ENCODE data around the gene ARHGAP26.

GRCh38 chr5:143215690-143216089 is 445.5 kb downstream of the ARHGAP26 start:
- TF ChIP-seq EZH2 (IDR thresholded peaks at IDR 0.05; ENCODE audit: borderline replicate concordance, low read length) (no peak), CTCF (IDR thresholded peaks at IDR 0.05; ENCODE audit: low read length) (no peak)
